AG08396 (cell line): ENCODE measurements around the gene RBM24.
"Not testable (repeated sequence)": the region's sequence is repeated elsewhere in the genome, so short reads cannot be mapped to it uniquely, and the experiment has no call there.

ENCODE experiments used
- DNase-seq: peaks from one replicate; pipeline ENCODE4 v3.0.0; 2012; ENCODE audit warnings: low spot score, mixed read lengths

Gene RBM24

GRCh38 chr6:17291778-17292177 is 10.6 kb downstream of the RBM24 start:
- DNase-seq: no peak

DNA sequence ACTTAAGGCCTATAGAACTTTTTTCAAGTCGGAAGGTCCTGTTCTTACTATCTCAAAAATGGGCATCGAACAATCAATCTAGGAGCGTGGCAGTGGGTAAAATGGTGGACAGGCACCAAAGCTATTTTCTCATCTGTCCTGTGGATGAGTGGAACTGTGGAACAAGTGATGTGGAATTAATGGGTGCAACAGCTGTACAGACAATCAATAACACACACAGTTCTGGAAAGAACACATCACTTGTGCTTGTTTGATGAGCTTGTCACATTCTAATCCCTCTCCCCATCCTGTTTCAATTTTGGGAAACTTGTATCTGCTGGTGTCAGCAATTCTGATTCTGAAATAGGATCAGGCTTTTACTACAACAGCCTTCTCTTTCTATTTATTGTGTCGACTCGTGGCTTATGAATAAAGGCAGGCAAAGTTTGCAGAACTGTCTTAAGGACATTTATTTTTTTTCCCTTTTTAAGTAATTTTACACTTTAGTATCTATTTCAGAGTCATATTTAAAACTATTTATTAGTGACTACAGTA is 11.5 kb downstream of the RBM24 start:
- DNase-seq: no peak

DNA sequence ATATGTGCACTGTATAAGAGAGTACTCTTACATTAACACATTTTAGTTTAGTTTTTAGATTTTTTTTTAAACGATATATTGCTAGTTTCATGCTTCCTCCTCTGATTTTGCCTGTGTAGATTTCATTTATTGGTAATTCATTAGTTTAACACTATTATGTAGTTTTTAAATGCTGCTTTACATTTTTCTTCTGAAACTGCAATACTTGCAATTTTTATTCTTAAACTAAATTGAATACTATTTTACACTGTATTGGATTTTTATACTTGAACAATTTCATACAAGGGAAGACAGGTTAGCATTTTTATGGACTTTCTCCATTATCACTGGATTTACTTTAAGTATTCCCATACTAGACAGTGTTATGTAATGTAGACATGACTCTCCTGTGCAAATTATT is 12.2 kb downstream of the RBM24 start:
- DNase-seq: no peak

DNA sequence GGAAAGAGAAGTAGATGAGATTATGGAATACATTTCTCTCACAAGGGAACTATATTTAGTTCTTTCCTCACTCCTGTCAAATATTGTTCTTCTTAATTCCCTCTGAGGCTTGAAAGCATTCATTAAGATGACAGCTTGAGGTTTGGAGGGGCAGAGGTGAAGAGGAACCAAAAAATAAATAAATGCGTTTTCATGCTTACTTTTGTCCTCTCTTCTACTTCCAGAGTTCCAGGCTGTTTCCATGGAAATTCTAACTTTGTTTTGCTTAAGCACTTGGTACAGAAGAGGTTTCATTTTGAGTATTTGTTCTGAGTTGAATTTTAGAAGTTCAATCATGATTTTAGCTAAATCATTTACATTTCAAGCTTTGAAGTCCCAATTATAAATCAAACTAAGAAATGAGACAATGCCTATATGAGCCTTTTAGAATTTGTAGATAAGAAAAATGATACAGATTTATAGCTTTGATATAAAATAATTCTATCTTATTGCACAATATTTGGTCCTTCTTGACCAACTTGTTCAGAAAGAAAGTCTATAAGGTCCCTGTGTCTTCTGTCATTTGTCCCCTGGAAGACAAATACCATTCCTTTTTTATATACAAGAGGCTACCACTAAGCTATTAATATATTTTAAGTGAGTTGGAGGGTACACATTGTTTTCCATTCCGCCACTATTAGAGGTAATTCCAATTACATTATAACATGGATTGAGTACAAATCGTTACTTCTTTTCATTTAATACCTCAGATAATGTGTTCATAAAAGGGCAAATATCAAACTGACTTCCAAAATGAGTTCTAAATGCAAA is 16.3 kb downstream of the RBM24 start:
- DNase-seq: no peak

DNA sequence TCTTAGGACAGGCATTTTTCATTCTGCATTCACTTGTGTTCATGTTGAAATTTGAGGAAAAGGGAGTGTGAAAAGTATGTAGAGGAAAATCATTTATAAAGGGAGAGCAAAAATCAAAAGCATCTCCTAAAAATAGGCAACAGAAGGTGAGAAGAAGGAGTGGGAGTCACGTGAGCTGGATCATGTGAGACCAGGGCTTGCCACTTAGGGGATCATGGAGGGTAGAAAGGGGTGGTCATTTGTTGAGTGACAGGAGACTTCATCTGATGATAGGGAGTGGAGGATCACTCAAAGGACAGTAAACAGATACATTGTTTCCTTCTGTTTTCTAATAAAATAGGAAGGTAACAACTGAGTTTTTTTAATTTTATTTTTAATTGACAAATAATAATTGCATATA is 17.1 kb downstream of the RBM24 start:
- DNase-seq: no peak

GRCh38 chr6:17299222-17299621 is 18.1 kb downstream of the RBM24 start:
- DNase-seq: no peak

GRCh38 chr6:17299750-17300149 is 18.6 kb downstream of the RBM24 start:
- no peak for DNase-seq

DNA sequence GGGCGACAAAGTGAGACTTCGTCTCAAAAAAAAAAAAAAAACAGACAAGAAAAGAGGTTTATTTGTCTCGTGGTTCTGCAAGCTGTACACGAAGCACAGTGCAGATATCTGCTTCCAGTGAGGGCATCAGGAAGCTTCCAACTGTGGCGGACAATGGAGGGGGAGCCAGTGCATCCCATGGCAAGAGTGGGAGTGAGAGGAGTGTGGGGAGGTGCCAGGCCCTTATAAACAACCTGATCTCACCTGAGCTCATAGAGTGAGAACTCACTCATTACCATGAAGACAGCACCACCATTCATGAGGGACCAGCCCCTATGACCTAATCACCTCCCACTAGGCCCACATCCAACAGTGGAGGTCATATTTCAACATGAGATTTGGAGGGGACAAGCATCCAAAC is 19.5 kb downstream of the RBM24 start:
- no peak for DNase-seq

DNA sequence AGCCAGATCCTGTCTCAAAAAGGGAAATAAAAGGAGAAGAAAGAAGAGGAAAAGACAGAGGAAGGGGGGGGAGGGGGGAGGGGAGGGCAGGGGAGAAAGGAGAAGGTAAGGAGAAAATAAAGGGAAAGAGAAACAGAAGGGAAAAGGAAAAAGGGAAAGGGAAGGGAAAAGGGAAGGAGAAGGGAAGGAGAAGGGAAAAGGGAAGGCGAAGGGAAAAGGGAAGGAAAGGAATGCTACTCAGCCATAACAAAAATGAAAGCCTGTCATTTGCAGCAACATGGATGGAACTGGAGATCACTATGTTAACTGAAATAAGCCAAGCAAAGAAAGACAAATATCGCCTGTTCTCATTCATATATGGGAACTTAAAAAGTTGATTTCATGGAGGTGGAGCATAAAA is 22.3 kb downstream of the RBM24 start:
- no peak for DNase-seq

DNA sequence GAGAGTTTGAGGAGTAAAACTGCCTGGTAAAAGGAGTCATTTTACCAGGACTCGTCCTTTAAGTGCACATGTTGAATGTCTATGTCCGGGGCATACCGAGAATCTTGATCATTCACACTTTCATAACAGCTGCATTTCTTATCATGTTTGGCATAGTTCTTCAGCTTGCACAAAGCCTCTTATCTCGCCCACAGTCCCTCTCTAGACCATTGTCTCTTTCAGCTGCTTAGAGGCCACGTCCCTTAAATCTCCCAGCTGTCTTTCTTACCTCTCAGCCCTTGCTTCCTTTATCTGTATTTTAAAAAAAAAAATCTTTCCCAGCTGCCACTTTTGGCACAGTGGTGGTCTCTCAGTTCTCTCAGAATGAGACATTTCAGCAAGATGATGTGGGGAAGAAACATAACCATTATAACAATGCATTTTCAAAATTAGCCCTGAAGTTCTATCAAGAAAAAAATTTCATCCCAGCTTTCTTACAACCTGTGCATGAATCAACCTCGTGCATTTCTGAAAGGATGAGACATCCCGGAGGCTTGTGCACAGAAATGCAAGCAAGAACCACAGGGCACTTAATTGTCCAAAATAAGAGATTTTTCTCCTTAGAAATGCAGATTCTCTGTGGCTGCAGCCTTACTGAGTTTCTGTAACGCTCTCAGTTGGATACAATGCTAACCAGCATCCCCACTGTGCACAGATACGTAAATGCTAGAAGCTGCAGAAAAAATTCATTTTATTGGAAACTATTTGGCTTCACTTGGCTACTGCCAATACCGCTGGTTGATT is 24.2 kb downstream of the RBM24 start:
- DNase-seq: peak; percentile 38

- no peak for DNase-seq
These were observed 30.6 kb downstream of the RBM24 start for GRCh38 chr6:17311595-17312311.

DNA sequence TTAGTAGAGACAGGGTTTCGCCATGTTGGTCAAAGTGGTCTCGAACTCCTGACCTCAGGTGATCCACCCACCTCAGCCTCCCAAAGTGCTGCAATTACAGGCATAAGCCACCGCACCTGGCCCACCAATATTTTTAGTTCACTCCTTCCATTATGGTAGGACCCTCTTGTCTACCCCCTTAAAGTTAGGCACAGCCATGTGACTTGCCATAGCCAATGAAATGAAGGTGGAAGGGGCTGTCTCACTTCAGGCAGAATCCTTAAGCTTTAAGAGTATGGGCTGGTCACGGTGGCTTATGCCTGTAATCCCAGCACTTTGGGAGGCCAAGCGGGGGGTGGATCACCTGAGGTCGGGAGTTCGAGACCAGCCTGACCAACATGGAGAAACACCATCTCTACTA is 32.1 kb downstream of the RBM24 start:
- DNase-seq: not testable (repeated sequence)

- no peak for DNase-seq
These were observed 32.8 kb downstream of the RBM24 start for GRCh38 chr6:17313971-17314370.

GRCh38 chr6:17315262-17315661 is 34.1 kb downstream of the RBM24 start:
- no peak for DNase-seq

GRCh38 chr6:17318435-17319165 is 37.4 kb downstream of the RBM24 start:
- DNase-seq: no peak

DNA sequence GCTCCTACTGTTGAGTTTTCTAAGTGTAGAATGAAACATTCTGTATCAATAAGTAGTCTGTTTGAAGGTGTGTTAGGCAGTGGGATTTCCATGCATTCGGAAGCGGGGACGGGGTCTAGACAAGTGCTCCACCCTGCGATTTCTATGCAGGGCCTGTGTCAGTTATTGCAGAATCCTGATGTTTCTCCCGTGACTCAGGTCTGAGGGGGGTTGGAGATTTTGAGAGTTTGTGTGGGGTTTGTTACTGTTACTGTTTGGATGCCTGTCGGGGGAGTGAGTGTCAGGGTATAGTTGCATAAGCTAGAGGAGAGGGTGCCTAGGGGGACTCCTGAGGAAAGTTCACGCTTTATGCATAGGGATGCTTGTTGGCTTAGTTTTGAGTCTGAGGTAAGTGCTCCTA is 39.1 kb downstream of the RBM24 start:
- DNase-seq: not testable (repeated sequence)

DNA sequence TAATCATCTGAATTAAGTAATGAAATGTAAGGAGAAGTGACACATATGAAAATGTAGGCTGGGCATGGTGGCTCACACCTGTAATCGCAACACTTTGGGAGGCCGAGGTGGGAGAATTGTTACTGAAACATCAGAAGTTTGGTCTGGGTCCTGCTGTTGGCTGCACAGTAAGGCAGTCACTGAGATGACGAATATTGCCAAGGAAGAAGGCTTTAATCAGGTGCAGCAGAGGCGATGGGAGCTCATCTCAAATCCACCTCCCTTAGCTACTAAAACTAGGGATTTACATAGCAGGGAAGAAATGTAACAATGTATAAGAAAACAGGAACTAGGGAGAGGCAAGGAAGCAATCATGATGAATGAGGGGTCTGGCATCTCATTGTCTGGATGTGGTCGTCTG is 50.1 kb downstream of the RBM24 start:
- no peak for DNase-seq

DNA sequence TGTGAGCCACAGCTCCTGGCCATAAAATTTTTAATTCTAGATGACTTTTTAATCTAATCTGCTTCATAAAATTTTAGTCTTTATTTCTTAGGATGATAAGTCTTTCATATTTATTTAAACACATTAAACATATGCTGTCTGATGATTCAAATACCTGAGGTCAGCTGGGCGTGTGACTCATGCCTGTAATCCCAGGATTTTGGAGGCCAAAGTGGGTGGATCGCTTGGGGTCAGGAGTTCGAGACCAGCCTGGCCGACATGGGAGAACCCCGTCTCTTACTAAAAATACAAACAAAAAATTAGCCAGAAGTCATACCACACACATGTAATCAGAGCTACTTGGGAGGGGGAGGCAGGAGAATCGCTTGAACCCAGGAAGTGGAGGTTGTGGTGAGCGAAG is 53.1 kb downstream of the RBM24 start:
- no peak for DNase-seq

- no peak for DNase-seq
These were observed 55.3 kb downstream of the RBM24 start for GRCh38 chr6:17336425-17336824.

DNA sequence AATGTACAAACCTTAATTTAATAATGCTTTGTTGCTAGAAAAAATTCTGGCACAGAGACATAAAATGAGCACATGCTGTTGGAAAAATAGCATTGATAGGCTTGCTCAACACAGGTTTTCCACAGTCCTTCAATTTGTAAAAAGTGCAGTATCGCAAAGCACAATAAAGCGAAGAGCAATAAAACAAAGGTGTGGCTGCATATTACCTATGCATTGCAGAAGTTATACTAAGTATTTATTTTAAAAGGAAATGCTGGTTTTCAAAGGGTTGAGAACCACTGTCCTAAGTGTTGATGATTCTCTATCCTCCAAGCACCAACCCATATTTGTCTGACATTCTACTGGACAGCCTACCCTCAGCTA is 58.1 kb downstream of the RBM24 start:
- DNase-seq: no peak

- DNase-seq: no peak
These were observed 60.1 kb downstream of the RBM24 start for GRCh38 chr6:17341117-17341805.
